Measurements from ENCODE around the gene ZCCHC2. TPM values are rescaled to one million over a fixed set of nuclear protein-coding genes. Genes with fewer than 3 reads are reported as not detected.

Gene ZCCHC2
- total RNA-seq, 2 experiments from 2014 or later = 22.1 to 23.3 TPM

DNA sequence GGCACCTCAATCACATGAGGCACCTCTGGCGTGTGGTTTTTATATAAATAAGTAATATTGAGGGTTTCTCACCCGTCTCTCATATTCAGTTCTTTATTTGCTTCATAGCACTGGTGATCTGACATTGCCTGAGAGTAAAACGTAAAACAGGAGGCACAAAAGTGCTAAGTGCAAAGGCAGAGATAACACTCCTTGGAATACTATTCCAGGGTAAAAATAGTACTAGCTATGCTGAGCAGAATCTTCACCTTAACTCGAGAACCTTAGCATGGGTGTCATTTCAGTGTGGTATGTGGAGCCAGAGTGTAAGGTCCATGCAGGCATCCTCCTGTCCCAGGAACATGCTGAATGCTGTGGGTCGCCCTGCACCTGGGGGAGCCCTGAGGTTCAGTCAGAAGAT, 26.9 kb downstream of the ZCCHC2 start:
- CTCF ChIA-PET = no interaction called here
- Mint-ChIP-seq H3K27me3 (ENCODE audit: low read depth) (no peaks in the 10 kb centered on the region), H3K4me1 (ENCODE audit: low read depth) (peaks cover 10% of the 10 kb centered on the region), H3K4me3 (no peak overlapping the region), H3K27ac (no peak overlapping the region), H3K36me3 (ENCODE audit: low read depth) (peaks cover 37% of the 10 kb centered on the region), H3K9me3 (no peaks in the 10 kb centered on the region)
- intact Hi-C loops (cut with micrococcal nuclease) = no loop called here
- no peak for DNase-seq

DNA sequence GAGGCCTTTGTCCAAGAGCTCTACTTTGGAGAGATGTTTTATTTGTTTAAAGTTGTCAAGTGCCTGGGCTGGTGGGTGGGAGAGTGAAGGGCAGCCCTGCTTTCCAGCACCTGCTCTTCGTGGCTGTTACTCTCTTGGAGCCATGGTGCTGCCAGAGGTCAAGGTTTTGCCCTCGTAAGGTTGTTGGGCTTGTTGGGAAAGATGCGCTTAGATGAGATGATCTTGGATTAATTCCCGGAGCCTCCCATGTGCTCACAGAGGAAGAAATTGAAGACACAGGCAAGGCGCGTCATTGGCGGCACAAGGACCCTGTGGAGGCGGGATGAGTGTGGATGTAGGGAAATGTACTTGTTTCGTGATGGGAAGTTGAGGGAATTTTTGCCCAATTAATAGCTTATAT, 27.9 kb downstream of the ZCCHC2 start:
- Mint-ChIP-seq H3K27ac (no peak overlapping the region), H3K9me3 (no peaks in the 10 kb centered on the region), H3K36me3 (ENCODE audit: low read depth) (peaks cover 33% of the 10 kb centered on the region), H3K4me1 (ENCODE audit: low read depth) (peaks cover 16% of the 10 kb centered on the region), H3K4me3 (no peak overlapping the region), H3K27me3 (ENCODE audit: low read depth) (no peaks in the 10 kb centered on the region)
- CTCF ChIA-PET = interaction anchor here (0.5 to 0.8 kb wide), 3 partner anchors 33 to 1273 kb away, joined by 3 to 5 read pairs (median 5); no protein-coding TSS in a partner anchor
- intact Hi-C loops (cut with micrococcal nuclease) = no loop called here
- DNase-seq = no peak

DNA sequence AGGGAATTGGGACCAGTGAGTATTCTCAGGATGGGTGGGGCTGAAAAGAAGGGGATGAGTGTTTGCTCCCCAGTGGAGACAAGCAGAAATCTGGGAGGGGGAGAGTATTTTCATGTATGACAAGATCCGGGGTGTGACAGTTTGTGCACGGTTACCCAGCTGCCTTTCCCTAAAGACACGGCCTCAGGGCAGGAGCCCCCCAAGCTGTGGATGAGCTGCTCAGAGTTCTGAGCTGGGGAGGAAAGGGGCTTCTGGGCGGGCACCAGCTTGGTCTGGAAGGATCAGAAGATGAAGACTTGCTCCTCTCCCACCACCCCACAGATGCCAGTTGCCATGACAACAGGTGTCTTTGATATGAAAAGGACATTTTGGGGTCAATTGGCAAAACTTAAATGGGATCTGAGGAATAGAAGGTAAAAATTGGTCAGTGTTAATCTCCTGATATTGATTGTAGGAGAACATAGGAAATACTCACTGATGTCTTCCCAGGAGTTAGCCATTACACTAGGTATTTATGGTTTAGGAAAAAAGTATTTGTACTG, 29.2 kb downstream of the ZCCHC2 start:
- Mint-ChIP-seq H3K9me3 (no peaks in the 10 kb centered on the region), H3K27ac (no peak overlapping the region), H3K4me3 (no peak overlapping the region), H3K27me3 (ENCODE audit: low read depth) (no peaks in the 10 kb centered on the region), H3K4me1 (ENCODE audit: low read depth) (peaks cover 20% of the 10 kb centered on the region), H3K36me3 (ENCODE audit: low read depth) (peaks cover 40% of the 10 kb centered on the region)
- CTCF ChIA-PET = interaction anchor here (1.2 kb wide), 1 partner anchor 32 kb away, joined by 5 read pairs; no protein-coding TSS in a partner anchor
- intact Hi-C loops (cut with micrococcal nuclease) = no loop called here
- DNase-seq = no peak

DNA sequence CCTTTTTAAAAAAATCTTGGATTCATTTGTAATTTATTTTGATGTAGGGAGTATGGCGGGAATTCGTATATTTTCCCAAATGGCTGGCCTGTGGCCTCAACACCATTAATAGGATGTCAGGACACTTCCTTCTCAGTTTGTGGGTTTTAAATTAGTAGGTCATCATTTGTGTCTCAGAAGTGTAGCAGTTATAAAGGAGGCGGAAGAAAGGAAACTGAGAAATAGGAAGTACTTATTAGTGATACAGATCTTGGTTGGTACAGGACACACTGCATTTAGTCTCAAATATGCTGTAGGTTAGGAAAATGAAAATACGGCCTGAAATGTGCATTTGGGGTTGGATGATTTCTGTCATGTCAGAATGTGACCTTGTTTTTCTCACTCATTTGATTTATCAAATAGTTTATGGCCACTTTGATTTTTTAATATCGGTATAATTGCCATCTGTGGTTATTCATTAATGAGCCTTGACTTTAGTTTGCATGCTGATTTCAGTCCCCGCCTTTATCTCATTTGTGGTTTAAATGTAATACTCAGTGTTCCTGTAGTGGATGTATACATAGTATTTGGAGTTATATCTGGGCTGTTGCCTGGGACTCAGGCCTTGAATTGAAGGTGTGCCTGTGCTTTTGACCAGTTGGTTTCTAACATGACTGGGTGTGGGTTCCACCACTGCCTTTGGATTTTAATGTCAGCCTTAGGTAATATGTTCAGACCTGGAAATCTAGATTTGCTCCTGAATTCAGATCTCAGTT, 31.4 kb downstream of the ZCCHC2 start:
- CTCF ChIA-PET = no interaction called here
- DNase-seq = no peak
- no peaks in the 10 kb centered on the region for H3K27me3 Mint-ChIP-seq (ENCODE audit: low read depth)
- H3K27ac Mint-ChIP-seq = no peak overlapping the region
- H3K9me3 Mint-ChIP-seq = no peaks in the 10 kb centered on the region
- no peak overlapping the region for H3K4me3 Mint-ChIP-seq
- H3K4me1 Mint-ChIP-seq (ENCODE audit: low read depth) = peaks cover 24% of the 10 kb centered on the region
- H3K36me3 Mint-ChIP-seq (ENCODE audit: low read depth) = peaks cover 52% of the 10 kb centered on the region
- intact Hi-C loops (cut with micrococcal nuclease) = loop anchor here (2.0 kb wide), 2 partner anchors 27 to 31 kb away; no protein-coding TSS in a partner anchor

DNA sequence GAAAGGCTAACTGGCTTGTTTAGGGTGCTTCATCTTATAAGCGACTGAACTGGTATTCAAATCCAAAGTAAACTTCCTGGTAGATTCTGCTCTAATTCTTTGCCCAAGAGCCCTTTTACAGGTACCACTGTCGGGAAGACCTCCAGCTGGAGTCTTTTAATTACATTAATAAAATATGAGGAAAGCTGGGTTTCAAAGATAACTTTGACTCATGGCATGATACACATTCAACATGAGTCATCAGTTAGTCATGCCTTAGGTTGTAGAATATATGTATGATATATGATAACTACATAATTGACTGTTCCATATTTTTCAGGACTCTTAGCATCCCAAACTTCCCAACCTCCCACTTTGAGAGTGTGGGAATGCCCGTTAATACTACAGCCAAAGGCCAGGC, 32.3 kb downstream of the ZCCHC2 start:
- Mint-ChIP-seq H3K4me3 (no peak overlapping the region), H3K4me1 (ENCODE audit: low read depth) (peaks cover 24% of the 10 kb centered on the region), H3K27me3 (ENCODE audit: low read depth) (no peaks in the 10 kb centered on the region), H3K36me3 (ENCODE audit: low read depth) (peaks cover 58% of the 10 kb centered on the region), H3K27ac (no peak overlapping the region), H3K9me3 (no peaks in the 10 kb centered on the region)
- CTCF ChIA-PET = interaction anchor here (1.5 kb wide), 1 partner anchor 129 kb away, joined by 6 read pairs; no protein-coding TSS in a partner anchor
- intact Hi-C loops (cut with micrococcal nuclease) = loop anchor here (1.0 to 2.0 kb wide), 3 partner anchors 28 to 49 kb away; no protein-coding TSS in a partner anchor
- DNase-seq = no peak

DNA sequence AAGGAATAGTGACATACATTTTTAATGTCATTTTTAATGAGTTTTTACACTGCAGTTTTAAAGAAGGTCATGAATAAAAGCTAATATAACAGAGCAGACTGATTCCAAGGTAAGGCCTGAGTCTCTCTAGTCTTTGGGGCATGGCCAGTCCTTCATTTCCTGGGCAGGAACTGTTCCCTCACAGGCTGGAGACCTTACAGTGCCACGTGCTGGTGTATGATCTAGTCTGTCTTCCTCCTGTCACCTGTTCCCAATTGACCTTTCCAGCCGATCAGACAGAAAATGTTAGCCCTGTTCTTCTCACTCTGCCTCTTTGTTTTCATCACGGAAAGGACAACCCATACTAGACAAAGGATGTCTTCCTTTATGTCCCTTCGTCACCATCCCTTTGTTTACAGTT, 33.6 kb downstream of the ZCCHC2 start:
- no peak for DNase-seq
- Mint-ChIP-seq H3K9me3 (no peaks in the 10 kb centered on the region), H3K36me3 (ENCODE audit: low read depth) (peaks cover 59% of the 10 kb centered on the region), H3K27me3 (ENCODE audit: low read depth) (no peaks in the 10 kb centered on the region), H3K4me3 (no peak overlapping the region), H3K27ac (no peak overlapping the region), H3K4me1 (ENCODE audit: low read depth) (peaks cover 24% of the 10 kb centered on the region)
- CTCF ChIA-PET = interaction anchor here (0.9 kb wide), 1 partner anchor 14 kb away, joined by 3 read pairs; no protein-coding TSS in a partner anchor
- intact Hi-C loops (cut with micrococcal nuclease) = no loop called here

DNA sequence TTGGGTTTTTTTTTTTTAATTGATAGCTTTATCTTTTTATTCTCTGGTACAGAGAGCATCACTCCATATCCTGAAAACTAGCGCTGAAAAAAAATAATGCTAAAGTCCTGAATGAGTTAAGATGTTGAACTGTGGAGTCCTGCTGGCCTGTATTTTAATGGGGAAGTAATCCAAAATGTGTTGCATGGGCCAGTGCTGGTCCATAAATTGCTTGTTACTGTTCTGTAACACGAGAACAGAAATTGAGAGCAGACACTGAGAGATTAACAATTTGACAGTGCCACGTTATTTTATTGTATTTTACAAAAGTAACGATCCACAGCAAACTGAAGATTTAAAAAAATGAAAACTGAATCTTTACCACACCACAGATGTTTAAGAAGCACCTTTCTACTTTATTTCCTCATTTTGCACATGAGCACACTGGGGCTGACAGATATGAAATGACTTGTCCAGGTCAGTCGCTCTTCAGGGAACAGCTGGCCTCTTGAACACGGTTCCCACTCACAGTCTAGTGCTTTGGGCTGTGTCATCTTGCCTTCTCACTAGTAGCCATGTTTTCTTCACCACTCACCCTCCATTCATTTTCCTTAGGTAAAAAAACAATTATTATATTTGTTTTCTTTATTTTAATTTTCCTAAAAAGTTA, 35.3 kb downstream of the ZCCHC2 start:
- Mint-ChIP-seq H3K27me3 (ENCODE audit: low read depth) (no peaks in the 10 kb centered on the region), H3K4me3 (no peak overlapping the region), H3K36me3 (ENCODE audit: low read depth) (peaks cover 60% of the 10 kb centered on the region), H3K9me3 (no peaks in the 10 kb centered on the region), H3K4me1 (ENCODE audit: low read depth) (peaks cover 24% of the 10 kb centered on the region), H3K27ac (no peak overlapping the region)
- intact Hi-C loops (cut with micrococcal nuclease) = no loop called here
- CTCF ChIA-PET = no interaction called here
- no peak for DNase-seq

DNA sequence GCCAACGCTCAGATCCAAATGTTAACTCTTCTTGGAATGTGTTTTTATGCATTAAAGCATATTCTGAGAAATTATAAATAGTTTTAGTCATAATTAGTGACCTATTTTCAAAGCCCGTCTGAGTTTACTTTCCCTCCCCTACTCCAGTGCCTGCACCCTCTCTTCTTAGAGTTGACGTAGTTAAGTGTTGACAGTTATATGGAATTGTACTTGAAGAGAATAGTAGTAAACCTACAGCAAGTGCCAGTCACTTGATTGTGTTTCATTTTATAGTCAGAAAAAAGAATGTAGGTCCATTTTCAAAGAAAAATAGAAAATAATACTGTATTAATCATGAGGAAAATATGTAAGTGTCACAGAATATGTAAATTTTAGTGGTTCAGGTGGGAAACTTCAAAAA, 41.2 kb downstream of the ZCCHC2 start:
- CTCF ChIA-PET = interaction anchor here (1.1 kb wide), 1 partner anchor 21 kb away, joined by 3 read pairs; no protein-coding TSS in a partner anchor
- Mint-ChIP-seq H3K4me1 (ENCODE audit: low read depth) (no peaks in the 10 kb centered on the region), H3K27ac (no peak overlapping the region), H3K4me3 (no peak overlapping the region), H3K9me3 (no peaks in the 10 kb centered on the region), H3K36me3 (ENCODE audit: low read depth) (peaks cover 42% of the 10 kb centered on the region), H3K27me3 (ENCODE audit: low read depth) (no peaks in the 10 kb centered on the region)
- no peak for DNase-seq
- intact Hi-C loops (cut with micrococcal nuclease) = no loop called here

DNA sequence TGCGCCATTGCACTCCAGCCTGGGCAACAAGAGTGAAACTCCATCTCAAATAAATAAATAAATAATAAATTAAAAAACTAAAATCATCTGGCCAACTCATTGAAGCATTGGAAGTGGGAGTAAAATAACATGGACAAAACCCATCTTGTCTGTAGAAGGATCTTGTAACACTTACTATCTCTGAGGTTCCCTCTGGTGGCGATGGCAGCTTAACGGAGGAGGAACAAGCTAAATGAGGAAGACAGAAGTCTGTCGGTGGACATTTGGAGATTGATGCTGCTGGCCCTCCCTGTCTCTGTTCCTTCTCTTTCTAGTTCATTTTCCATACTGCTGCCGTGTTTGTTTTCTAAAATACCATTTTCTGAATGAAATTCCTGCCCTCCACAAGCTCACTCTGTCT, 43.4 kb downstream of the ZCCHC2 start:
- Mint-ChIP-seq H3K9me3 (no peaks in the 10 kb centered on the region), H3K27me3 (ENCODE audit: low read depth) (no peaks in the 10 kb centered on the region), H3K36me3 (ENCODE audit: low read depth) (peaks cover 44% of the 10 kb centered on the region), H3K27ac (no peak overlapping the region), H3K4me3 (no peak overlapping the region), H3K4me1 (ENCODE audit: low read depth) (peaks cover 2% of the 10 kb centered on the region)
- peak; percentile 34 for DNase-seq
- intact Hi-C loops (cut with micrococcal nuclease) = no loop called here
- CTCF ChIA-PET = interaction anchor here (0.8 to 2.7 kb wide), 3 partner anchors 11 to 140 kb away, joined by 3 to 11 read pairs (median 3); no protein-coding TSS in a partner anchor

DNA sequence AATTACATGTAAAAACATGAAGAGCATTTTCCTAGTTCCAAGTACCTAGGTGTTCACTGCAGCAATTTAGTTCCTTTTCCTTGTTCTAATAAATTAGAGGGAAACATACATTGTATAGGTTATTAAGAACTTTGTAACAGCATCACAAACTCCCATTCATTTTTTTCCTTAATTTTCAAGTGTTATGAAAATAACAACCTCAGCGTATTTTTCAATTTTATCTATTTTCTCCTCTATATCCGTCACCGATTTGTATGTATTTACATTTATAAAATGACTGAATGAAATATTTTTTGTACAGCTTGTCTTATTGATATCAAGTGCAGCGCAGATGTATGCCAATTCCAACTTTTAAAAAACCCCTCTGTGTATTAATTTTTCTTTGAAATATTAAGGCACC, 44.0 kb downstream of the ZCCHC2 start:
- CTCF ChIA-PET = interaction anchor here (0.8 to 2.7 kb wide), 5 partner anchors 11 to 141 kb away, joined by 3 to 11 read pairs (median 5); no protein-coding TSS in a partner anchor
- Mint-ChIP-seq H3K36me3 (ENCODE audit: low read depth) (peaks cover 39% of the 10 kb centered on the region), H3K27me3 (ENCODE audit: low read depth) (no peaks in the 10 kb centered on the region), H3K27ac (no peak overlapping the region), H3K4me3 (no peak overlapping the region), H3K9me3 (no peaks in the 10 kb centered on the region), H3K4me1 (ENCODE audit: low read depth) (peaks cover 2% of the 10 kb centered on the region)
- no peak for DNase-seq
- intact Hi-C loops (cut with micrococcal nuclease) = no loop called here

DNA sequence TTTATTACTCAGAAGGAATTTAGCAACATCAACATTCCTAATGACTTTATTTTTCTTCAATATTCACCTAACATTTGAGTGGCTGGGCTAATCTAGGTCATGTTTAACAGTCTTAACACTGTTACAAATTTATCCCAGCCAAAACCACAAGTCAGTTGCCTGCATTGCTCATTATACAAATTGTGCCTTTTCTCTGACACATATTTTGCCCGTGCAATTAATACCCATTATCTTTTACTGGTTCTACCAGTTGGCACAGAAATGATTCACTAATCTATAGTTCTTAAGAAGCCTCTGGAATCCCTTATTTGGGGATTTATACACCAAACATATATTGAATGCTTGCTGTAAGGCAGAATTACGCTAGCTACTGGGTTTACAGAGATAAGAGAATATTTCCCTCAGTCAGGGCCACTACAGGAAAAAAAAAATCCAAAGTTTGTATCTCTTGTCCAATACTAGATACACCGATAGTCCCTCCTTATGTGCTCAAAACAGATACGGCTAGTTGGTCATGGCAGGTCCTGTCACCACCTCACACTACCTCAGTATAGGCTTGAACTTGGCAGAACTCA, 46.3 kb downstream of the ZCCHC2 start:
- no peaks in the 10 kb centered on the region for H3K9me3 Mint-ChIP-seq
- no peak overlapping the region for H3K27ac Mint-ChIP-seq
- CTCF ChIA-PET = no interaction called here
- peaks cover 2% of the 10 kb centered on the region for H3K4me1 Mint-ChIP-seq (ENCODE audit: low read depth)
- no peaks in the 10 kb centered on the region for H3K27me3 Mint-ChIP-seq (ENCODE audit: low read depth)
- H3K4me3 Mint-ChIP-seq = no peak overlapping the region
- H3K36me3 Mint-ChIP-seq (ENCODE audit: low read depth) = peaks cover 36% of the 10 kb centered on the region
- intact Hi-C loops (cut with micrococcal nuclease) = no loop called here
- no peak for DNase-seq

DNA sequence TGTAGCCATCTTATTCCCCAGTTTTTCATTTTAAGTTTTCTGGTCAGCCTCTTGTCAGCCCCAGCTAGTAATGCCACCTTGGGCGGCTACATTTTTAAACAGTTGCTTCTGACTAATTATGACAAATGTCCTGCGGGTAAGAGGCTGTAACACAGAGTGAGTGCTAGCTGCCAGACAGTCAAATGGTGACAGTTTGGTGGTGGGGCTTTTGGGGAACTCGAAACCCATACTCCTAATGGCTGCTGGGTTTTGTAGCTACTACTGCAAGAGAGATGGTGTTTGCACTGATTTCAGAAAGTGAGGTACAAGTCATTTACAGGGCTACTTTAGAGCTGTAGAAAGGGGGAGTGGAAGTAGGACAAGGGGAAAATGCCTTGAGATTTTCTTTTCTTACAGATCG, 48.2 kb downstream of the ZCCHC2 start:
- H3K4me1 Mint-ChIP-seq (ENCODE audit: low read depth) = peaks cover 2% of the 10 kb centered on the region

More for the DNA sequence above, 48.2 kb downstream of the ZCCHC2 start:
- no peaks in the 10 kb centered on the region for H3K27me3 Mint-ChIP-seq (ENCODE audit: low read depth)
- no peak for DNase-seq
- no peaks in the 10 kb centered on the region for H3K9me3 Mint-ChIP-seq
- CTCF ChIA-PET = interaction anchor here (1.2 to 1.8 kb wide), 3 partner anchors 11 to 145 kb away, joined by 3 to 12 read pairs (median 4); no protein-coding TSS in a partner anchor
- no peak overlapping the region for H3K27ac Mint-ChIP-seq
- intact Hi-C loops (cut with micrococcal nuclease) = no loop called here
- peaks cover 50% of the 10 kb centered on the region for H3K36me3 Mint-ChIP-seq (ENCODE audit: low read depth)
- no peak overlapping the region for H3K4me3 Mint-ChIP-seq
